HG03103 (cell line): ENCODE measurements around the gene CEACAM8.
"Not testable (repeated sequence)": the region's sequence is repeated elsewhere in the genome, so short reads cannot be mapped to it uniquely, and the experiment has no call there.

Source experiments
- ATAC-seq: cut with Tn5 transposase; IDR thresholded peaks from one replicate; pipeline ENCODE4 v1.9.1; 2021; ENCODE audit warnings: low read depth; ENCODE audit not compliant: unreplicated experiment

Gene CEACAM8

DNA sequence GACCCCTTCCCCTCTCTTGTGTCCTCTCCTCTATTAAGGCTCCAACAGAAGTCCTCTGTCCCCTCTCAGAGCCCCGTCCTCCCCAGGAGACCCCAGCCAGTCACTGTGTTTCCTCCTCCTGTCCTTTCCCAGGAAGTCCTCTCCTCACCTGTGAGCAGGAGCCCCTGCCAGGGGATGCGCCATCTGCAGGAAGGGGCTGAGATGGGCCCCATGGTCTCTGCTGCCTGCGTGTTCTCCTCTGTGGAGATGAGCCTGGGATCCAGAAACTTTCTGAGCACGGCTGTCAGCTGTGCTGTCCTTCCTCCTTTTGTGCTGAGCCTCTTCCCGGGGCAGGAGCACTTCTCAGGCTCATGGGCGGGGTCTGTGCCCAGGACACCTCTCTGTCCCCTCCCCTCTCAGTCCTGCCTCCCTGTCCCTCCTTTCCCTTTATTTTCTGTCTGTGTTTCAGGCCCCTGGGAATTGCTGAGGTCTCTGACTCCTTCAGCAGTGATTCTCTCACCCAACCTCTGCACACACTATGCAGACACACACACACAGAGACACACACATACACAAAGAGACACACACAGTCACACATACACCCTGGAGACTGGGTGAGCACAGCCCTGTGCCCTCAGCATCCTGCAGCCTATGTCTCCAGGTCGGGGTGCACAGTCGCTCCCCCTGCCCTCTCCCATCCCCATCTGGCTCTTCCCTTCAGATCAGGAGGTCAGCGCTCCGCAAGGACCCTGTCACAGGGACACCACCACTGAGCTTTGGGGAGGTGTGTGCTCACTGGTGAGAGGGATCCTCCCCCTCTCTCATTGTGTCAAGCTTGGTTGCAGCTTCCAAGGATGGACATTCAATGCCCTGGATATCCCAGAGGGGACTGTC is at the start of gene CEACAM8:
TSS of gene CEACAM8 (minus strand) at position 308 of the 873 bp plus-strand sequence. CDS start at position 212, 96 bp downstream.
- no peak for ATAC-seq

DNA sequence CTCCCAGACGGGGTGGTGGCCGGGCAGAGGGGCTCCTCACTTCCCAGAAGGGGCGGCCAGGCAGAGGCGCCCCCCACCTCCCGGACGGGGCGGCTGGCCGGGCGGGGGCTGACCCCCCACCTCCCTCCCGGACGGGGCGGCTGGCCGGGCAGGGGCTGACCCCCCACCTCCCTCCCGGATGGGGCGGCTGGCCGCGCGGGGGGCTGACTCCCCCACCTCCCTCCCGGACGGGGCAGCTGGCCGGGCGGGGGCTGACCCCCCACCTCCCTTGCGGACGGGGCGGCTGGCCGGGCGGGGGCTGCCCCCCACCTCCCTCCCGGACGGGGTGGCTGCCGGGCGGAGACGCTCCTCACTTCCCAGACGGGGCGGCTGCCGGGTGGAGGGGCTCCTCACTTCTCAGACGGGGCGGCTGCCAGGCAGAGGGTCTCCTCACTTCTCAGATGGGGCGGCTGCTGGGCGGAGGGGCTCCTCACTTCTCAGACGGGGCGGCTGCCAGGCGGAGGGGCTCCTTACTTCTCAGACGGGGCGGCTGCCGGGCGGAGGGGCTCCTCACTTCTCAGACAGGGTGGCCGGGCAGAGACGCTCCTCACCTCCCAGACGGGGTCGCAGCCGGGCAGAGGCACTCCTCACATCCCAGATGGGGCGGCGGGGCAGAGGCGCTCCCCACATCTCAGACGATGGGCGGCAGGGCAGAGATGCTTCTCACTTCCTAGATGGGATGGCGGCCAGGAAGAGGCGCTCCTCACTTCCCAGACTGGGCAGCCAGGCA is 44.8 kb upstream of the CEACAM8 start:
- ATAC-seq = not testable (repeated sequence)

DNA sequence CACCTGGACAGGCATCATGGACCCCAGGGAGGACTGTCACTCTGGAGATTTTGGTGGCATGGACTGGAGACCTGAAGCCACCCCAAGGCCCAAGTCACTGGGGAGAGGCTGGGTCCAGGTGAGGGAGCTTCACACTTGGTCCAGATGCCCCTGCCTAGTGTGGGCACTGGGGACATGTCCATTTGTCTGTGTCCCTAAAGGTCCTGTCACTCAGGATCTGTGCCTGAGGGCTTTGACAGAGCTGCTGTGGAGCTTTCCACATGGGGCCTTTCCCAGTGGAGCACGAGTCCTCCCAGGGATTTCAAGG is 40.5 kb upstream of the CEACAM8 start:
- no peak for ATAC-seq

DNA sequence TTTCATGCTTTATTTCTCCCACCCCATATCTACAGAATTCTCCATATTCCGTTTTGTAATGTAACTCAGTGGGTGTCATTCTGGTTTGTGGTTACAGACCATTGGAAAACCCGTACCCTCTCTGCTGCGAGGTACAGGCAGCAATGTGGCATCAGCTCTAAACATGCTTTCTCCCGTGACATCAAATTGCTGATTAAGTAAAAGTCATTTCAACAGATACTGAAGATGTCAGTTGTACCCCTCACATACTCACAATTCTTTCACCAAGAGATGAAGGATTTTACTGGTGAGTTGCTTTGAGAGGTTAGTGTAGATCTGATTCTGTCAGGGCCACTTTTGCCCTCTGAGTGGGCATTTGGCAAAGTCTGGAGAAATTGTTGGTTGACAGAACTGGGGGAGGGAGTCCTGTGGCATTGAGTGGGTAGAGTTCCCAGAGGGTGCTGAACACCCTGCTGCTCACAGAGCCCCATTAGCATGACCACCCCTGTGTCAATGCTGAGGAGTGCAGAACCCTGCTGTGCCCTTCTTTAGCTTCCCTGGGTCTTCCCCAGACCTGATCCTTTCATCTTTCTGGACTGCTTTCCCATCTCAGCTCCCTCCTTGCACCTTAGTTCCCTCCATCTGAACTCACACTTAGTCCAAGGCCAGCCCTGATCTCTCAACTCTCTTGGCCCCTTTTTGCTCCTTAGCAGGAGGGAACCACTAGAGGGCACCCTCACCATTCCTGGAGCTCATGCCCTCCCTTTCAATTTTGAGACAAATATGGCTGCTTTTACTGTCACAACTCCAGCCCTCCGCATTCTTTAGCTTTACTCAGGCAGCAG is 39.9 kb upstream of the CEACAM8 start:
- ATAC-seq = no peak

DNA sequence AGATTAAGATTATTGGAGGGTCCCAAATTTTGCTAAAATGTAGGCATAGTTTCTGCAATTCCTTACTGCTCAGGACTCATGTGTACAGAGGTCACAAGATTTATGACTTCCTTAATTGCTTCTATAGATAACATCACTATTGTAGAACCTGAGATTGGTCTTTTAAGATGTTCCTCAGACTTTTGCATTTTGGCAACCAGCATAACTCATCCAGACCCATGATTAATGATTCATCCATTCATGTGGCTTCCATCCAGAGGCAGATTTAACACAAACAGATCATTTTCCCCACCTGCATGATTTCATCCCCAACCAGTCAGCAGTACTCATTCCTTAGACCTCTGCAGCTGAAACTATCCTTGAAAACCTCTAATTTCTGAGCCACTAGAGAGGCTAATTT is 34.5 kb upstream of the CEACAM8 start:
- no peak for ATAC-seq

DNA sequence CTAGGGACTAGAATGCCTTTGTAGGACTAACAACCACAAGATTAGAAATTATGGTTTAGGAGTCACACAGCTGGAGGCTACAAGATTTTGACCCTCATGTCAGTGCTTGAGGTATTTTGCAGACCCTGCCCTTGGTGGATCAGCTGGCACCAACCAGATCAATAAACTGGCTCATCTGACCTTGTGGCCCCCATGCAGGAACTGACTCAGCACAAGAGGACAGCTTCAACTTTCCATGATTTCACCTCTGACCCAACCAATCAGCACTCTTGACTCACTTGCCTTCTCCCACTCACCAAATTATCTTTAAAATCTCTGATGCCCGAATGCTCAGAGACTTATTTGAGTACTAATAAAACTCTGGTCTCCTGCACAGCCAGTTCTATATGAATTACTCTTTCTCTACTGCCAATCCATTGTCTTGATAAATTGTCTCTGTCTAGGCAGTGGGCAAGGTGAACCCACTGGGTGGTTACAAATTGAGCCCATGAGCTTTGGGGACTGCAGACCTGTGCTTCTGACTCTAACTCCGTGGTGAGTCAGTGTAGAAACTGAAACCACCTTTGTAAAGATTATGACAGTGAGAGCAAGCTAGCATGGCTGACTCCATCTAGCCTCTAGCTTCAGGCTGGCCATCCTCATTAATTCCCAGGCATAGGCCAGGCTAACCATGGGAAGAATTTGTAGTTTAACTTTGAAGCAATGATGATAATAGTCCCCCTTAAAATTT is 33.9 kb upstream of the CEACAM8 start:
- ATAC-seq = no peak

DNA sequence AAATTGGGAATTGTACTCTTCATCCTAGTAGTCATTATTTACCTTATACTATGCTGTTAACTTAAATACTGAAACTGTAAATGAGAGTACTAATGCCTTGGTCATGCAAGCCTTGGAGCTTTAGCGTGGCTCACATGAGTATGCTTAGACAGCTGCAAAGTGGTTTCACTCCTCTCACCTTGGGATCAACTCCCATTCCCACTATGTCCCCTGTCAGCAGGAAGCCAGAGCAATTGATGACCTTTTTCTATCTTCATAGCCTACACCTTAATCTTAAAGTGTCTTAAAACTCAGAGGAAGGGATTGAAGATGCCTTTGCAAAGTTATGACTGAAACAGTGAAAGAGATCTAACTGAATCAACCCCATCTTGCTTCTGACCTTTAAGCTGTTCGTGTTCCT is 33.2 kb upstream of the CEACAM8 start:
- ATAC-seq = no peak

DNA sequence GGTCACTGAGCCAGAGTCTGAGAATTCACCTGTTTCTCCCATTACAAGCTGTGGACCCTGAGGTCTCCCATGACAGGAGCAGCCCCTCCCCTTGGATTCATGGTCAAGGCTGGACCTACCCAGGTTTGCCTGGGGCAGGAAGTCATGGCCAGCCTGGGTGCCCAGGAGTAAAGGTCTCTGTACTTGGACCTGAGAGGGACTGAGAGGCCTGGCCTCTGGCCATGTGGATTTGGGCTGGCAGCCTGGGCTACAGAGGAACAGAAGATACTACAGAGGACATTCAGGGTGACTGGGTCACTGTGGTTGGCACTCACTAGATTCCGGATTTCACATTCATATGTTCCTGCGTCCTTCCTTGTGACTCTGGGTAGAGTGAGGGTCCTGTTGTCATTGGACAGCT is 31.5 kb upstream of the CEACAM8 start:
- ATAC-seq = no peak

DNA sequence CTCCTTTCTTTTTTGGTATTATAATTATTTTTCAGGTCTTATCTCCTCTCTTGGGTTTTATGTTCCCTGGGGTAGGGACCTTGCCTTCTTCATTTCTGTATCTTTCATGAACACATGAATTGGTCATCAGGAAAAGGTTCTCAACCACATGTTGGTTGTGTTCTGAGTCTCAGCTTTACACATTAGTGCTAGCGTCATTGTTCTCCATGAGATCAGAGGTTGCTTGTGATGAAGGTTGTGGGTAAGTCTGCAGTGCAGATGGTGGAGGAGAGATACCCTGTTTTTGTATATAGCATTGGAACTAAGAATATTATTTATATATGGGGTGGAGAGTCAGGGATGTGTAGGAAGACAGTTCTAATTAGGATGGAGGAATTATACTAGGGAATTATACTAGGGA is 24.5 kb upstream of the CEACAM8 start:
- ATAC-seq = no peak

DNA sequence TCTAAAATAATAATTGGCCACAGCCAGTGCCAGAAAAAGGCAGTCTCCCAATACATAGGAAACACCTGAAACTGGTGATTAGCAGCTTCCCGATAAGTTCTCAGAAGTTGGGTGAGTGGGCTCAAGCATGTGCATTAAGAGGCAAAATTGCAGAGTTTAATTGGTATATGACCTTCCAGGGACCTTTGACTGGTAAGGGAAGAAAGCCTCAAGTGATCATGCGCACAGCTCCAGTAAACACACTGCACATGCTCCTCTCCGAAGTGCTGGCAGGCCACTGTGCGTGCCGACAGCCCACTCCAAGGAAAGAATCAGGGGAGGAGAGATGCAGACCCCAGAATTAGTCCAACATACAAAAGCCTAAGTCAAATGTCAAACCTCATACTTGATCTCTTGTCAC is 18.9 kb upstream of the CEACAM8 start:
- ATAC-seq = no peak

DNA sequence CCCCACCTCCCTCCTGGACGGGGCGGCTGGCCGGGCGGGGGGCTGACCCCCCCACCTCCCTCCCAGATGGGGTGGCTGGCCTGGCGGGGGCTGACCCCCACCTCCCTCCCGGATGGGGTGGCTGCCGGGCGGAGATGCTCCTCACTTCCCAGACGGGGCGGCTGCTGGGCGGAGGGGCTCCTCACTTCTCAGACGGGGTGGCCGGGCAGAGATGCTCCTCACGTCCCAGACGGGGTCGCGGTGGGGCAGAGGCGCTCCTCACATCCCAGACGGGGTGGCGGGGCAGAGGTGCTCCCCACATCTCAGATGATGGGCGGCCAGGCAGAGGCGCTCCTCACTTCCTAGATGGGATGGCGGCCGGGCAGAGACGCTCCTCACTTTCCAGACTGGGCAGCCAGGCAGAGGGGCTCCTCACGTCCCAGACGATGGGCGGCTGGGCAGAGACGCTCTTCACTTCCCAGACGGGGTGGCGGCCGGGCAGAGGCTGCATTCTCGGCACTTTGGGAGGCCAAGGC is 15.7 kb upstream of the CEACAM8 start:
- ATAC-seq = not testable (repeated sequence)

DNA sequence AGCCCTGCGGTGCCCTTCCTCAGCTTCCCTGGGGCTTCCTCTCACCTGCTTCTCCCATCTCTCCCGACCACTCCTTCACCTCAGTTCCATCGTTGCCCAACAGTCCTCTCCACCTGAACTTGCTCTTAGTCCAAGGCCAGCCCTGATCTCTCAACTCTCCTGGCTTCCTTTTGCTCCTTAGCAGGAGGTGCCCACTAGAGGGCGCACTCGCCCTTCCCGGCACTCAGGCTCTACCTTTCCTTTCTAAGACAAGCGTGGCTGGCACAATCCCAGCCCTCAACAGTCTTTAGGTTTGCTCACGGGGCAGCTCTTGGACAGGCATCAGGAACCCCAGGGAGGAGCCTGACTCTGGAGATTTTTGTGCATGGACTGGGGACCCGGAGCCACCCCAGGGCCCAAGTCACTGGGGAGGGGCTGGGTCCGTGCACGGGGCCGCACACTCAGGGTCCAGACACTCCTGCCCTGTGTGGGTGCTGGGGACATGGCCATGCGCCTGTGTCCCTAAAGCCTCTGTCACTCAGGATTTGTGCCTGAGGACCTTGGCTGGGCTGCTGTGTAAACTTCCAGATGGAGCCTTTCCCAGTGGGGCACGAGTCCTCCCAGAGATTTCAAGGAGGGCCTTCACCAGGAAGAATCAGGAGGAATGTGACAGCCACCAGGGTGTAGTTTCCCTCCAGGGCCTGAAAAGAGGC is 12.1 kb upstream of the CEACAM8 start:
- no peak for ATAC-seq

DNA sequence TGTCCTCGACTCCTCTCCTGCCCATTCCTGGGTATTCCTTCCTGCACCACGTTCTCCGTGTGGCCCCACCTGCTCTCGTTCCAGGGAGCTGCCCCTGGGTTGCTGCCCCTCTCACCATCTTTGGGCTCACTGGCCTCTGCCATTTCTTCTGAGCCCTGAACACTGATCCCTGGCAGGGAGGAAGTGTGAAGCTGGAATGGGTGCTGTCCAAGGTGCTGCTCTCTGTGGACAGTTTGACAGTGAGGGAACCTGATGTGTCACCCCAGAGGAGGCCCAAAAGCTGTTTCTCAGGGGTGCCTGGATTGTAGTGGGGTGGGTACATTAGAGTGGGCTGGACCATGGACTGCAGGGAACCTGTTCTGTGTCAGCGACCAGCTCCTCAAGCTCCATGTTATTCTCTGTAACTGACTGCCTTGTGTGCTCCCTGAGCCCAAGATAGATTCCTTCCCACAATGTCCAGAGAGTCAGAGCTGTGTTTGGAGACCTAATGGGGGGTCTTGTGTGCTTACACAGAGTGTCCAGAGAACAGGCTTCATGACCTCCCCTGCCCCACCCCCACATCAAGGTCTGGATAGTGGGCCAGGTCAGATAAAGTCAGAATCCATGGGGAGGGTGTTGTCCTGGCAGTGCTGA is 7.2 kb upstream of the CEACAM8 start:
- ATAC-seq = no peak

DNA sequence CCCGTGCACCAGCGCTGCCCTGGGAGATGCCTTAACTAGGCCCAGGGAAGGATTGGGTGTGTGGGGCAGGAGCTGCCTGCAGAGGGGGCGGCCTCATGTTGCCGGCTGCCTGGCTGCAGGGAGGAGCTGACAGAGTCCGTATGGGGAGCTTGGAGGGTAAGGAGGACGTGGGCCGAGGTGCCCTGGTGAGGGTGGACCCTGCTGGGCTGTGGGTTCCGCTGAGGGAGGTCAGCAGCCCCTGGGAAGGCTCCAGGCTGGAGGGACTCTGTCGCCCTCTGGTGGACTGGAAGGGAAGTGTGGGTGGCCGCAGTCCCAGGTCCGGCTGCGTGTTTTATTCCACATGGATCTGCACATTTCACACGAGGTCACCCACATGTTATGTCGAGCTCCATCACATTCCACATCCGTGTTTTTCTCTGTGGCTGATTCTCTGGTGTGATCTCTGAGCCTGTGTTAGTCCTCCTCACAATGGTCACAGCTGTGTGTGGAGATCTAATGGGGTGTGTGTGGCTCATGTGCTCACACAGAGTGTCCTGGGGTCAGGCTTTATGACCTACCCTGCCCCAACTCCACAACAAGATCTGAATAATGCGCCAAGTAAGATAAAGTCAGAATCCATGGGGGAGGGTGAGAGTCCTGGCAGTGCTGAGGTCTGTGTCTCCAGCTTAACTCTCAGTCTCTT is 1.8 kb upstream of the CEACAM8 start:
- no peak for ATAC-seq

DNA sequence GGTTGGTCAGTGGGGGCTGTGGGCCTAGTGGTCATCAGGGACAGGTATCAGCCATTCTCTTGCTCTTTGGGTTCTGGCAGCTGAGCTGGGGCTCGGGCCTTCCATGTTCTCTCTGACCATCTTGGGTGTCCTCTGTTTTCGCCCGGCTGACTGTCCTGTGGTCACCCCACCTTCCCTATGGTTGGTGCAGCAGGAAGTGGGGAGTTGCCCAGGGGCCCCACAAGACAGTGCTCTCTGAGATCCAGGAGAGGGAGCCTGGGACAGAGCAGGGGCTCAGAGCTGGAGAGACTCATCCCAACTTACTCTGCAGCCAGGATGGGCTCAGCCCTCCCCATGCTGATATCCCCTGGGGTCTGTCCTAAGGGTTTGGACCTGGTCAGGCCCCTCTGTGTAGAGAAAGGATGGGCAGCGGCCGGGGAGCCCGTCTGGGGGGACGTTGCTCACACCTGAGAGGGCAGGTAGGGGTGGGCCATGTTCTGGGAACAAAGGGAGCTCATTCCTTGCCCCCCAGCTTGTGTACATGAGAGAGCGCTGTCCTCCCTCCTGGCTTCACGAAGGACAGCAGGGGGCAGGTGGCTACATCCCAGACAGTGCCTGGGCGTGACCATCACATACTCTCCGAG is 937 bp upstream of the CEACAM8 start:
- no peak for ATAC-seq

DNA sequence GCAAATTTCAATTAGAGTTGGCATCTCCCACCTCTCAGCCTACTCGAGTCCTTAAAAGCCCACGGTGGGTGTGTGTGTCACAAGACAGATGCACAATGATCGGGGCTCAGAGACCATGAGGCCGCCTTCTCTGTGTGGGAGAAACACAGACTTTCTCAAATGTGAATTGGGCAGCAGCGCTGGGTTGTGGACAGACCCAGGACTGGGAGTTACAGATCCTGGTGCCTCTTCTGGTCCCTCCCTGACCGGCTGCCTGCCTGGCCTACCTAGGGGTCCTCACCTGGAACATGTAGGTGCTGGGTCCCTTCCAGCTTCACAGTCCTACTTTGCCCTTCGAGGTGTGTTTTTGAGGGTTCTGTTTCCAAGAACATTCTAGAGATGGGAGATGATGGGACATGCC is 4.9 kb downstream of the CEACAM8 start:
- ATAC-seq = no peak

DNA sequence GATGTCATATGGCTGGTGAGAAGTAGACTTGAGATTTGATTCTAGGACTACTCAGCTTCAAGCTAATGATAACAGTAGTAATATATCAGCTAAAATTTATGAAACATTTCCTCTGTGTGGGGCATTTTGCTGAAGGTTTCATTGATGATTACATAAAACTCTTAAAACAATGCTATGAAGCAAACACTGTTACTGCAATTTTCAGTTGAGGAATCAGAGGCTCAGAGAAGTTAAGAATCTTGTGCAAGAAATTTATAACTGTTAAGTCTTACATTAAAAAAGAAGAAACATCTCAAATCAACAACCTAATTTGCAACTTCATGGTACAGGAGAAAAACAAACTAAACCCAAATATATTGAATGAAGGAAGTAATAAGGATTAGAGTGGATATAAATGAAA is 10.3 kb downstream of the CEACAM8 start:
- ATAC-seq = no peak

DNA sequence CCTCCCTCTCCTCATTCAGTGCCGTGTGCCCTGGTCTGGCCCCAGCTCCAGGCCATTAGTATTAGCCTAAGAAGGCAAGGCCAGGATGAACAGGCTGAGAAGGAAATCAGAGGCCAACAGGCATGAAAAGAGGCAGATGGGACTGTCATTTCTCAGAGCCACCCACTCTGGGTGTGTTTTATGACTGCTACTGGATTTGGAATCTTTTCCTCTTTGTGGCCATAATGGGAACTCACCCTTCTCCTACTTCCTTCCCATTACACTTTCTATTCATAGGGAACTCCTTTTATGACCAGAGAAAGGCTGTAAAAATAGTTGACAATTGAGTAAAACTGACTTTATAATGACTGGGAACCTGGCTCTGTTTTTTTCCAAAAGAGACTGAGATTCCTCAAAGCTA is 17.7 kb downstream of the CEACAM8 start:
- no peak for ATAC-seq
